HEK293T (cell line): Measurements from ENCODE around the gene AGPAT4.
"Not testable (repeated sequence)": the region's sequence is repeated elsewhere in the genome, so short reads cannot be mapped to it uniquely, and the experiment has no call there.

Experiments
- CTCF ChIA-PET: fragments of 350-600 bp; formaldehyde crosslinking; extraction: SDS; loops from one replicate; lab custom pipeline; 2021; ENCODE audit warnings: antibody characterized with exemption, inconsistent platforms; lab: Yijun Ruan, JAX
- POLR2A ChIA-PET: fragments of 350-600 bp; formaldehyde crosslinking; extraction: SDS; loops from one replicate; lab custom pipeline; 2020; ENCODE audit warnings: antibody characterized with exemption, inconsistent platforms; lab: Yijun Ruan, JAX
- DNase-seq: peaks from one replicate; pipeline ENCODE4 v3.0.0; 2012; ENCODE audit warnings: mixed read lengths; ENCODE audit errors: extremely low spot score
- ARNT ChIP-seq: fragments of 450-650 bp; IDR thresholded peaks from 2 replicates; pipeline ENCODE4 v1.6.1; 2017; ENCODE audit warnings: mild to moderate bottlenecking
- BHLHE40 ChIP-seq: fragments of 450-650 bp; IDR thresholded peaks from 2 replicates; pipeline ENCODE4 v1.6.1; 2016; ENCODE audit warnings: mild to moderate bottlenecking, moderate library complexity, borderline replicate concordance
- CTBP1 ChIP-seq: fragments of 450-650 bp; IDR thresholded peaks from 2 replicates; pipeline ENCODE4 v1.6.1; 2016; ENCODE audit warnings: borderline replicate concordance
- ELF4 ChIP-seq: fragments of 450-650 bp; IDR thresholded peaks from 2 replicates; pipeline ENCODE4 v1.6.1; 2017; ENCODE audit warnings: antibody characterized with exemption
- FOXA1 ChIP-seq: fragments of 450-650 bp; IDR thresholded peaks from 2 replicates; pipeline ENCODE4 v1.6.1; 2016; ENCODE audit warnings: mild to moderate bottlenecking
- FOXK2 ChIP-seq: fragments of 450-650 bp; IDR thresholded peaks from 2 replicates; pipeline ENCODE4 v1.6.1; 2016; ENCODE audit warnings: mild to moderate bottlenecking
- FOXM1 ChIP-seq: fragments of 450-650 bp; IDR thresholded peaks from 2 replicates; pipeline ENCODE4 v1.6.1; 2017; ENCODE audit warnings: mild to moderate bottlenecking, borderline replicate concordance
- HDGF ChIP-seq: fragments of 450-650 bp; IDR thresholded peaks from 2 replicates; pipeline ENCODE4 v1.6.1; 2017; ENCODE audit warnings: antibody characterized with exemption, borderline replicate concordance
- L3MBTL2 ChIP-seq: fragments of 450-650 bp; conservative IDR thresholded peaks from 2 replicates; pipeline ENCODE4 v1.6.1; 2016; ENCODE audit warnings: mild to moderate bottlenecking
- LEF1 ChIP-seq: fragments of 450-650 bp; IDR thresholded peaks from 2 replicates; pipeline ENCODE4 v1.6.1; 2017; ENCODE audit warnings: mild to moderate bottlenecking, borderline replicate concordance
- NFRKB ChIP-seq: fragments of 450-650 bp; IDR thresholded peaks from 2 replicates; pipeline ENCODE4 v1.6.1; 2016; ENCODE audit warnings: mild to moderate bottlenecking, moderate library complexity
- PKNOX1 ChIP-seq: fragments of 450-650 bp; IDR thresholded peaks from 2 replicates; pipeline ENCODE4 v1.6.1; 2016
- SP1 ChIP-seq: fragments of 450-650 bp; IDR thresholded peaks from 2 replicates; pipeline ENCODE4 v1.6.1; 2017
- SUZ12 ChIP-seq: fragments of 450-650 bp; IDR thresholded peaks from 2 replicates; pipeline ENCODE4 v1.6.1; 2016; ENCODE audit warnings: mild to moderate bottlenecking
- TARDBP ChIP-seq: fragments of 450-650 bp; IDR thresholded peaks from 2 replicates; pipeline ENCODE4 v1.6.1; 2016
- ZNF384 ChIP-seq: fragments of 450-650 bp; IDR thresholded peaks from 2 replicates; pipeline ENCODE4 v1.6.1; 2016

The AGPAT4 gene

DNA sequence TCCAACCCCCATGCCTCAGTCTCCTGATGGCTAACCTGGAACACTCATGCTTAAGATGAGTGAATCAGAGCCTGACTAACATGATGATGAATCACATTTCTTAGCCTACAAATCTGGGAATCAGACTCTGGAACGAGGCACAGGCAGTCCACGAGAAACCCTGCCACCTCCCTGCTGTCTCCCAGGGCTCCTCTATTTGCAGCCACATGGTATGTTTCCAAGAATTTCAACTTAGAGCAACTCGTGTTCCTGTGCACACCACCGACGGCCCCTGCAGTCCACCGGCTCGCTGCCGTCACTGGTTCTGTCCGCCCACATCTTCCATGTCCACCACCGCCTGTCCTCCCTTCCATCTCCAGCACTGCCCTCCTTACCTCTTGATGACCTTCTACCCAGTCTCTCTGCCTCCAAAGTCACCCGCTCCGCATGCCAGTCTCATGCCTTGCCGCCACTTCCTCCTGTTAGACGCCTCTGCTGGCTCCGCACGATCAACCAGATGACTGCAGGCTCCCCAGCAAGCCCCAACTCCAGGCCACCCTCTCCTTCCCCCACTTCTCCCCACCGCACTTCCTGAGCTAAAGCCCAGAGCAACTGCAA, 87.6 kb downstream of the AGPAT4 start:
- ChIA-PET POLR2A (no interaction called here), CTCF (no interaction called here)
- no peak for DNase-seq
- no peak for TF ChIP-seq CTBP1
- no peak for TF ChIP-seq NFRKB
- no peak for TF ChIP-seq SUZ12
- TF ChIP-seq SP1, result no peak
- TF ChIP-seq ARNT, result no peak

DNA sequence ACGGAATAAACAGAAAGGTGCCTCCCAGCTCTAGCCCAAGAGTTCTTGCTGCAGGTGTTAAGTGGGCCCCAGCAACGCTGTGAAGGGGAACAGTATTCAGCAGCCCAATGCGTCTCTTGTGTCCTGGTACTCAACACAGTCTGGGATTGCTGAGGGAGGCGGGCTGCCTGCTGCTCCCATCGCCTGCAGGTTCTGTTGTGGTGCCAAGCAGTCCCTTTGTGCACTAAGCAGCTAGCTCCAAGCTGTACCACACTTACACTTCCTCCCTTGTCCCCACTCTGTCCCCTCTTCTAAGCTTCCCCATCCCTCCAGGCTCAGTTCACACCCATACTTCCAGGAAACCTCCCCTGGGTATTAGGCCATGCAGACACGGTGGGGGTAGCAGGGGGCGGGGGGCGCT, 92.7 kb downstream of the AGPAT4 start:
- TF ChIP-seq FOXK2, result no peak
- no peak for TF ChIP-seq SP1
- no peak for TF ChIP-seq TARDBP
- no peak for TF ChIP-seq ZNF384
- TF ChIP-seq FOXA1, result no peak
- TF ChIP-seq CTBP1, result no peak
- POLR2A ChIA-PET, result no interaction called here

DNA sequence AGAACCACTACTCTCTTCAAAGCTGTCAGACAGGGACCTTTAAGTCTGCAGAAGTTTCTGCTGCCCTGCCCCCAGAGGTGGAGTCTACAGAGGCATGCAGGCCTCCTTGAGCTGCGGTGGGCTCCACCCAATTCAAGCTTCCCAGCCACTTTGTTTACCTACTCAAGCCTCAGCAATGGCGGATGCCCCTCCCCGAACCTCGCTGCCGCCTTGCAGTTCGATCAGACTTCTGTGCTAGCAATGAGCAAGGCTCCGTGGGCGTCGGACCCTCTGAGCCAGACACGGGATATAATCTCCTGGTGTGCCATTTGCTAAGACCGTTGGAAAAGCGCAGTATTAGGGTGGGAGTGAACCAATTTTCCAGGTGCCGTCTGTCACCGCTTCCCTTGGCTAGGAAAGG, 95.7 kb downstream of the AGPAT4 start:
- POLR2A ChIA-PET, CTCF ChIA-PET, DNase-seq: not testable (repeated sequence)

More for the DNA sequence above, 92.7 kb downstream of the AGPAT4 start:
- CTCF ChIA-PET, result no interaction called here
- no peak for DNase-seq

DNA sequence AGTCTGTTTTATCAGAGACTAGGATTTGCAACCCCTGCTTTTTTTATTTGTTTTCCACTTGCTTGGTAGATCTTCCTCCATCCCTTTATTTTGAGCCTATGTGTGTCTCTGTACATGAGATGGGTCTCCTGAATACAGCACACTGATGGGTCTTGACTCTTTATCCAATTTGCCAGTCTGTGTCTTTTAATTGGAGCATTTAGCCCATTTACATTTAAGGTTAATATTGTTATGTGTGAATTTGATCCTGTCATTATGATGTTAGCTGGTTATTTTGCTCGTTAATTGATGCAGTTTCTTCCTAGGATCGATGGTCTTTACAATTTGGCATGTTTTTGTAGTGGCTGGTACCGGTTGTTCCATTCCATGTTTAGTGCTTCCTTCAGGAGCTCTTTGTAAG, 97.4 kb downstream of the AGPAT4 start:
- DNase-seq, CTCF ChIA-PET, POLR2A ChIA-PET: not testable (repeated sequence)

DNA sequence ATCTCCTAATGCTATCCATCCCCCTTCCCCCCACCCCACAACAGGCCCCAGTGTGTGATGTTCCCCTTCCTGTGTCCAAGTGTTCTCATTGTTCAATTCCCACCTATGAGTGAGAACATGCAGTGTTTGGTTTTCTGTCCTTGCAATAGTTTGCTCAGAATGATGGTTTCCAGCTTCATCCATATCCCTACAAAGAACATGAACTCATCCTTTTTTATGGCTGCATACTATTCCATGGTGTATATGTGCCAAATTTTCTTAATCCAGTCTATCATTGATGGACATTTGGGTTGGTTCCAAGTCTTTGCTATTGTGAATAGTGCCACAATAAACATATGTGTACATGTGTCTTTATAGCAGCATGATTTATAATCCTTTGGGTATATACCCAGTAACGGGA, 101.1 kb downstream of the AGPAT4 start:
- CTCF ChIA-PET, POLR2A ChIA-PET, DNase-seq: not testable (repeated sequence)

GRCh38 chr6:161171207-161171606, 102.7 kb downstream of the AGPAT4 start:
- DNase-seq, result no peak
- ChIA-PET POLR2A (no interaction called here), CTCF (no interaction called here)
- TF ChIP-seq ELF4 (no peak), NFRKB (no peak), SP1 (no peak), FOXM1 (no peak), ARNT (no peak), FOXA1 (no peak), PKNOX1 (no peak), L3MBTL2 (no peak), HDGF (no peak), ZNF384 (no peak), TARDBP (no peak)

DNA sequence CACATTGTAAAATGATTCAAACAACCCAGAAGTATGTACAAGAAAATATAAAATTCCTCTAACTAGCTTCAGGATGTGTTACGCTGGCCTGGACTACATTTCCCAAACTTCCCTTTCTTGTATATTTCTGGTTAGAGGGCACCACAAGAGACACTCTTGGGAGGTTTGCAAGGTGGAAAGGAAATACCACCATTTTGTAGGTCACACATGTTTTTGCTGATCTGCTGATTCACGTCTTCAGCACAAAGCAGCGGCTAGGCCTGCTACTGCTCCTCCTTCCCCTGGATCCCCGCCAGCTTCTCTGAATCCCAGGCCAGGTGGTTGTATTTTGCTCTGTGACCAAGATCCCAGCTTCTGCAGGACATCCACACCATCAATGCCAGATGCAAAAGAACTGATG, 104.2 kb downstream of the AGPAT4 start:
- CTCF ChIA-PET, result interaction anchor here (0.7 kb wide), 1 partner anchor 1576 kb away, joined by 3 read pairs; no protein-coding TSS in a partner anchor
- POLR2A ChIA-PET, result no interaction called here
- TF ChIP-seq TARDBP, result no peak
- no peak for TF ChIP-seq ZNF384
- no peak for DNase-seq

DNA sequence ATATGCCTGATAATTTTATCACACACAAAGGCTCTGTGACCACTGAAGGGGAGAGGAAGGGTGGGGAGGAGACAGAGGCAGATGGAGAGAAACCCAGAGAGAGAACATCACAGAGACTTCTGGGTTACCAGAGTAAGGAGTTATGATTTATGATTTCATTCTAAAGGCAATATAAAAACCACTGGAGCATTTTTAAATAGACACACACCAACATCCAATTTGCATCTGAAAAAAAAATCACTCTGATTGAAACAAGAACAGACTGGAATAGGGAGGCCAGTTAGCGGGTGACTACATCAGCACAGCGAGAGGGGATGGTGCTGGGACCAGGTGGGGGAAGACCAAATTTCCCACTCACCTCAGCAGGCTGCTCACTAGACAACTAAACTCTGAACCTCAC, 104.8 kb downstream of the AGPAT4 start:
- no peak for DNase-seq
- ChIA-PET POLR2A (no interaction called here), CTCF (no interaction called here)
- no peak for TF ChIP-seq FOXM1
- TF ChIP-seq FOXA1, result no peak
- no peak for TF ChIP-seq ELF4
- TF ChIP-seq HDGF, result no peak
- no peak for TF ChIP-seq ARNT
- TF ChIP-seq L3MBTL2, result no peak
- TF ChIP-seq BHLHE40, result no peak
- no peak for TF ChIP-seq LEF1
- no peak for TF ChIP-seq PKNOX1
- TF ChIP-seq CTBP1, result no peak

GRCh38 chr6:161168281-161168891, 105.5 kb downstream of the AGPAT4 start:
- CTCF ChIA-PET, result no interaction called here
- POLR2A ChIA-PET, result no interaction called here
- peak; percentile 65 for TF ChIP-seq L3MBTL2
- no peak for TF ChIP-seq ZNF384

More at GRCh38 chr6:161168281-161168891, 105.5 kb downstream of the AGPAT4 start:
- DNase-seq, result no peak
